ENCODE data around the gene RGS10. TPM values are rescaled to one million over a fixed set of nuclear protein-coding genes. Genes with fewer than 3 reads are reported as not detected.
A peak's percentile ranks its signal among the peaks of the same experiment; 100 is the strongest.

The RGS10 gene
- total RNA-seq, 4 donors from 2014 or later = 18.6 to 32.6 (median 28.4) TPM

DNA sequence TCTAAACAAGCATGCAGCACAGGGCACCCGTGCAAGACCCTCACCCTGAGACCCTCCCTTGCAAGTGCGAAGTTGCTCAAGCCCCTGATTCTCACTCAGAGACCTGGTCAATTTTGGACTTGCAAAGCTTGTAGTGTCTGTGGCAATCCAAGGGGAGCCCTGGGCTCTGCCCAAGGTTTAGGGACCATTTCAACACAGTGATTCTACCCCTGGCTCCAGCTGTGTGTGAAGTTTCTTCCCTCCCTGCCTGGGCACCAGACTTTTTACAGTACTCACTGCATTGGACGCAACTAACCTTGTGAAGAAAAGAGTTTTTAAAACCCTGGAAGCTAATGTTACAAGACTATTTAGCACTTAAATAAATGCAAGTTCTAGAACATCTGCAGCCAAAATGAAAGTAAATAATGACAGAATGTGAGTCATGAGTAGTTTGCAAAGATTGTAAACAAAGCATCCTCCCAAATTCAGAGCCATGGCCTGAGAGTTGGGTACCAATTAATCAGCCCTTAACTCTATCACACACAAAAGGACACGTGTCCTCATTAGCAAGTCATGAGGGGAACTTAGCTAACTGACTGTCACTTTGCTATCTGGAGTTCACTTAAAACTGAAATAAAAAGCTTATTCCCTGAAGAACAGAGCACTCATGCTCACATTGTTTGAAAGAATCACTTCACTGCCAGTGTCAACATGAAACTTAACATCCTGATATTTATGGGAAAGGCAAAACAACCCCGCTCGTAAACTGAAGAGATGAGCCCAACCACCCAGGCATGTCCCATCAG is 48.1 kb downstream of the RGS10 start:
- 43 to 48% methylated on average over 6 of the region's 6 CpGs for WGBS, 2 donors
- TF ChIP-seq EP300 (IDR thresholded peaks at IDR 0.05) (no peak), POLR2A (IDR thresholded peaks at IDR 0.05) (no peak)
- TF ChIP-seq, protein P1, sequence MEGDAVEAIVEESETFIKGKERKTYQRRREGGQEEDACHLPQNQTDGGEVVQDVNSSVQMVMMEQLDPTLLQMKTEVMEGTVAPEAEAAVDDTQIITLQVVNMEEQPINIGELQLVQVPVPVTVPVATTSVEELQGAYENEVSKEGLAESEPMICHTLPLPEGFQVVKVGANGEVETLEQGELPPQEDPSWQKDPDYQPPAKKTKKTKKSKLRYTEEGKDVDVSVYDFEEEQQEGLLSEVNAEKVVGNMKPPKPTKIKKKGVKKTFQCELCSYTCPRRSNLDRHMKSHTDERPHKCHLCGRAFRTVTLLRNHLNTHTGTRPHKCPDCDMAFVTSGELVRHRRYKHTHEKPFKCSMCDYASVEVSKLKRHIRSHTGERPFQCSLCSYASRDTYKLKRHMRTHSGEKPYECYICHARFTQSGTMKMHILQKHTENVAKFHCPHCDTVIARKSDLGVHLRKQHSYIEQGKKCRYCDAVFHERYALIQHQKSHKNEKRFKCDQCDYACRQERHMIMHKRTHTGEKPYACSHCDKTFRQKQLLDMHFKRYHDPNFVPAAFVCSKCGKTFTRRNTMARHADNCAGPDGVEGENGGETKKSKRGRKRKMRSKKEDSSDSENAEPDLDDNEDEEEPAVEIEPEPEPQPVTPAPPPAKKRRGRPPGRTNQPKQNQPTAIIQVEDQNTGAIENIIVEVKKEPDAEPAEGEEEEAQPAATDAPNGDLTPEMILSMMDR (IDR thresholded peaks at IDR 0.05) = no peak

GRCh38 chr10:119493155-119493554 is 49.4 kb downstream of the RGS10 start:
- no peak overlapping the region for H3K4me3 ChIP-seq
- H3K36me3 ChIP-seq = no peaks in the 10 kb centered on the region
- H3K27ac ChIP-seq = no peak overlapping the region
- WGBS, 2 donors = 74 to 78% methylated on average over 11 of the region's 11 CpGs
- TF ChIP-seq, protein P1 (IDR thresholded peaks at IDR 0.05) = no peak
- TF ChIP-seq EP300 (IDR thresholded peaks at IDR 0.05) (no peak), POLR2A (IDR thresholded peaks at IDR 0.05) (no peak)
- H3K9me3 ChIP-seq = no peaks in the 10 kb centered on the region
- no peaks in the 10 kb centered on the region for H3K27me3 ChIP-seq
- H3K4me1 ChIP-seq = peaks cover 0 to 26% (median 16%) of the 10 kb centered on the region in 4 donors
- DNase-seq (ENCODE audit: low spot score in 2 of 2) = no peak

More for the DNA sequence above, 48.1 kb downstream of the RGS10 start:
- Histone ChIP-seq H3K4me3 (no peak overlapping the region), H3K27me3 (no peaks in the 10 kb centered on the region), H3K9me3 (no peaks in the 10 kb centered on the region), H3K36me3 (no peaks in the 10 kb centered on the region), H3K4me1 (peaks cover 0 to 21% (median 14%) of the 10 kb centered on the region in 4 donors), H3K27ac (peak overlapping the region in 3 of 4 donors; percentile 15 to 54 (median 45))
- no peak for DNase-seq (ENCODE audit: low spot score in 2 of 2)

GRCh38 chr10:119491966-119492757 is 50.4 kb downstream of the RGS10 start:
- WGBS, 2 donors = 53 to 66% methylated on average over 6 of the region's 6 CpGs
- no peak for DNase-seq (ENCODE audit: low spot score in 2 of 2)
- no peak overlapping the region for H3K27ac ChIP-seq

GRCh38 chr10:119489991-119490326 is 52.6 kb downstream of the RGS10 start:
- Histone ChIP-seq H3K27me3 (no peaks in the 10 kb centered on the region), H3K9me3 (no peaks in the 10 kb centered on the region), H3K36me3 (no peaks in the 10 kb centered on the region), H3K27ac (peak overlapping the region in 1 of 4 donors; percentile 11), H3K4me1 (peaks cover 0 to 24% (median 15%) of the 10 kb centered on the region in 4 donors), H3K4me3 (peak overlapping the region in 3 of 4 donors; percentile 24 to 41 (median 34))
- TF ChIP-seq EP300 (IDR thresholded peaks at IDR 0.05) (no peak), POLR2A (IDR thresholded peaks at IDR 0.05) (no peak)
- TF ChIP-seq, protein P1 (IDR thresholded peaks at IDR 0.05) = no peak
- 61 to 66% methylated on average over 5 of the region's 5 CpGs for WGBS, 2 donors
- DNase-seq (ENCODE audit: low spot score in 2 of 2) = no peak

More at GRCh38 chr10:119491966-119492757, 50.4 kb downstream of the RGS10 start:
- no peak overlapping the region for H3K4me3 ChIP-seq
- H3K4me1 ChIP-seq = peaks cover 0 to 26% (median 16%) of the 10 kb centered on the region in 4 donors
- no peaks in the 10 kb centered on the region for H3K9me3 ChIP-seq
- no peaks in the 10 kb centered on the region for H3K27me3 ChIP-seq
- TF ChIP-seq, protein P1 (IDR thresholded peaks at IDR 0.05) = no peak
- TF ChIP-seq POLR2A (IDR thresholded peaks at IDR 0.05) = no peak
- TF ChIP-seq EP300 (IDR thresholded peaks at IDR 0.05) = no peak
- no peaks in the 10 kb centered on the region for H3K36me3 ChIP-seq

GRCh38 chr10:119488675-119489074 is 53.8 kb downstream of the RGS10 start:
- no peak overlapping the region for H3K27ac ChIP-seq
- no peaks in the 10 kb centered on the region for H3K27me3 ChIP-seq
- no peak for DNase-seq (ENCODE audit: low spot score in 2 of 2)
- no peak for TF ChIP-seq POLR2A (IDR thresholded peaks at IDR 0.05)
- TF ChIP-seq, protein P1 (IDR thresholded peaks at IDR 0.05) = no peak
- TF ChIP-seq EP300 (IDR thresholded peaks at IDR 0.05) = no peak
- H3K9me3 ChIP-seq = no peaks in the 10 kb centered on the region
- no peak overlapping the region for H3K4me3 ChIP-seq
- WGBS, 2 donors = 84 to 85% methylated on average over 7 of the region's 7 CpGs
- H3K36me3 ChIP-seq = no peaks in the 10 kb centered on the region
- H3K4me1 ChIP-seq = peaks cover 0 to 12% (median 7%) of the 10 kb centered on the region in 4 donors

All from tibial nerve (tissue), 4 donors.